Astrocyte (in vitro differentiated cells and primary cell): ENCODE results near the gene PLPPR3.

Source experiments
- EZH2 ChIP-seq: IDR thresholded peaks from 2 replicates; pipeline ENCODE4 v1.6.1; 2012; ENCODE audit warnings: mild to moderate bottlenecking, low read length, inconsistent platforms; ENCODE audit not compliant: insufficient read depth
- TF ChIP-seq, protein P1 (sequence below): IDR thresholded peaks from 2 replicates; pipeline ENCODE4 v1.5.1; 2011; ENCODE audit warnings: low read depth, mild to moderate bottlenecking, inconsistent platforms, low read length, moderate library complexity; ENCODE audit not compliant: insufficient read depth

DNA sequence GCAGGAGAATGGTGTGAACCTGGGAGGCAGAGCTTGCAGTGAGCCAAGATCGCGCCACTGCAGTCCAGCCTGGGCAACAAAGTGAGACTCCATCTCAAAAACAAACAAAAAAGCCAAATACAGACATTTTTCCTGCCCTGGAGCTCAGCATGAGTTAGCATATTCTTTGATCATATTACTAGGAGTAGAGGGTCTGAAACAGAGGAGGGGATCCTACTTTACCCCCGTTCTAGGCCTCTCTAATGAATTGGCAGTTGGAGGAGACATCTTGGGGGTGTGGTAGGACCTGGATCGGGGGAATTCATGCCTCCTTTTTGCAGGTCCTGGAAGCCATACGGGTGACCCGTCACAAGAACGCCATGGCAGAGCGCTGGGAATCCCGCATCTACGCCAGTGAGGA lies 58.6 kb downstream of the PLPPR3 start:
- TF ChIP-seq, protein P1, sequence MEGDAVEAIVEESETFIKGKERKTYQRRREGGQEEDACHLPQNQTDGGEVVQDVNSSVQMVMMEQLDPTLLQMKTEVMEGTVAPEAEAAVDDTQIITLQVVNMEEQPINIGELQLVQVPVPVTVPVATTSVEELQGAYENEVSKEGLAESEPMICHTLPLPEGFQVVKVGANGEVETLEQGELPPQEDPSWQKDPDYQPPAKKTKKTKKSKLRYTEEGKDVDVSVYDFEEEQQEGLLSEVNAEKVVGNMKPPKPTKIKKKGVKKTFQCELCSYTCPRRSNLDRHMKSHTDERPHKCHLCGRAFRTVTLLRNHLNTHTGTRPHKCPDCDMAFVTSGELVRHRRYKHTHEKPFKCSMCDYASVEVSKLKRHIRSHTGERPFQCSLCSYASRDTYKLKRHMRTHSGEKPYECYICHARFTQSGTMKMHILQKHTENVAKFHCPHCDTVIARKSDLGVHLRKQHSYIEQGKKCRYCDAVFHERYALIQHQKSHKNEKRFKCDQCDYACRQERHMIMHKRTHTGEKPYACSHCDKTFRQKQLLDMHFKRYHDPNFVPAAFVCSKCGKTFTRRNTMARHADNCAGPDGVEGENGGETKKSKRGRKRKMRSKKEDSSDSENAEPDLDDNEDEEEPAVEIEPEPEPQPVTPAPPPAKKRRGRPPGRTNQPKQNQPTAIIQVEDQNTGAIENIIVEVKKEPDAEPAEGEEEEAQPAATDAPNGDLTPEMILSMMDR, result no peak
- no peak for TF ChIP-seq EZH2
